ENCODE data around the gene RPS3A. TPM values are rescaled to one million over a fixed set of nuclear protein-coding genes. Genes with fewer than 3 reads are reported as not detected.
A peak's percentile ranks its signal among the peaks of the same experiment; 100 is the strongest.

Gene RPS3A
- total RNA-seq, 1 experiment from 2014 or later = 2,111 TPM

DNA sequence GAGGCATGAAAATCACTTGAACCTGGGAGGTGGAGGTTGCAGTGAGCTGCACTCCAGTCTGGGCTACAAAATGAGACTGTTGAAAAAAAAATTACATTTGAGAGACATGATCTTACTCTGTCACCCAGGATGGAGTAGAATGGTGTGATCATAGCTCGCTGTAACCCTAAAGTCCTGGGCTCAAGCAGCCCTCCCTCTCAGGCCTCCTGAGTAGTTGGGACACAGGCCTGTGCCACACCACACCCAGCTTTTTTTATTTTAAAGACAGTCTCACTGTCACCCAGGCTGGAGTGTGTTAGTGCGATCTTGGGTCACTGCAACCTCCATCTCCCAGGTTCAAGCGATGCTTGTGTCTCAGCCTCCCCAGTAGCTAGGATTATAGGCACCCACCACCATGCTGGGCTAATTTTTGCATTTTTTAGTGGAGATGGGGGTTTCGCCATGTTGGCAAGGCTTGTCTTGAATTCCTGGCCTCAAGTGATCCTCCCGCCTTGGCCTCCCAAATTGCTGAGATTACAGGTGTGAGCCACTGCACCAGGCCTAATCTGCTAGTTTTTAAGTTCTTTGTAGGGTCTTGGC lies 6.1 kb downstream of the RPS3A start:
- Mint-ChIP-seq H3K9me3 (no peaks in the 10 kb centered on the region), H3K4me3 (no peak overlapping the region), H3K27ac (peak overlapping the region; percentile 32; the same call in 1 of the 2 replicates), H3K36me3 (peaks cover 73% of the 10 kb centered on the region), H3K4me1 (peaks cover 19% of the 10 kb centered on the region), H3K27me3 (ENCODE audit: low read depth) (no peaks in the 10 kb centered on the region)
- POLR2A ChIA-PET = no interaction called here
- ATAC-seq = peak; percentile 17
- no peak for DNase-seq (ENCODE audit: low spot score)
- CTCF ChIA-PET = no interaction called here
- TF ChIP-seq, protein P1, sequence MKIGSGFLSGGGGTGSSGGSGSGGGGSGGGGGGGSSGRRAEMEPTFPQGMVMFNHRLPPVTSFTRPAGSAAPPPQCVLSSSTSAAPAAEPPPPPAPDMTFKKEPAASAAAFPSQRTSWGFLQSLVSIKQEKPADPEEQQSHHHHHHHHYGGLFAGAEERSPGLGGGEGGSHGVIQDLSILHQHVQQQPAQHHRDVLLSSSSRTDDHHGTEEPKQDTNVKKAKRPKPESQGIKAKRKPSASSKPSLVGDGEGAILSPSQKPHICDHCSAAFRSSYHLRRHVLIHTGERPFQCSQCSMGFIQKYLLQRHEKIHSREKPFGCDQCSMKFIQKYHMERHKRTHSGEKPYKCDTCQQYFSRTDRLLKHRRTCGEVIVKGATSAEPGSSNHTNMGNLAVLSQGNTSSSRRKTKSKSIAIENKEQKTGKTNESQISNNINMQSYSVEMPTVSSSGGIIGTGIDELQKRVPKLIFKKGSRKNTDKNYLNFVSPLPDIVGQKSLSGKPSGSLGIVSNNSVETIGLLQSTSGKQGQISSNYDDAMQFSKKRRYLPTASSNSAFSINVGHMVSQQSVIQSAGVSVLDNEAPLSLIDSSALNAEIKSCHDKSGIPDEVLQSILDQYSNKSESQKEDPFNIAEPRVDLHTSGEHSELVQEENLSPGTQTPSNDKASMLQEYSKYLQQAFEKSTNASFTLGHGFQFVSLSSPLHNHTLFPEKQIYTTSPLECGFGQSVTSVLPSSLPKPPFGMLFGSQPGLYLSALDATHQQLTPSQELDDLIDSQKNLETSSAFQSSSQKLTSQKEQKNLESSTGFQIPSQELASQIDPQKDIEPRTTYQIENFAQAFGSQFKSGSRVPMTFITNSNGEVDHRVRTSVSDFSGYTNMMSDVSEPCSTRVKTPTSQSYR (CRISPR knock-in tag; IDR thresholded peaks at IDR 0.05) = no peak
- TF ChIP-seq, protein P2, sequence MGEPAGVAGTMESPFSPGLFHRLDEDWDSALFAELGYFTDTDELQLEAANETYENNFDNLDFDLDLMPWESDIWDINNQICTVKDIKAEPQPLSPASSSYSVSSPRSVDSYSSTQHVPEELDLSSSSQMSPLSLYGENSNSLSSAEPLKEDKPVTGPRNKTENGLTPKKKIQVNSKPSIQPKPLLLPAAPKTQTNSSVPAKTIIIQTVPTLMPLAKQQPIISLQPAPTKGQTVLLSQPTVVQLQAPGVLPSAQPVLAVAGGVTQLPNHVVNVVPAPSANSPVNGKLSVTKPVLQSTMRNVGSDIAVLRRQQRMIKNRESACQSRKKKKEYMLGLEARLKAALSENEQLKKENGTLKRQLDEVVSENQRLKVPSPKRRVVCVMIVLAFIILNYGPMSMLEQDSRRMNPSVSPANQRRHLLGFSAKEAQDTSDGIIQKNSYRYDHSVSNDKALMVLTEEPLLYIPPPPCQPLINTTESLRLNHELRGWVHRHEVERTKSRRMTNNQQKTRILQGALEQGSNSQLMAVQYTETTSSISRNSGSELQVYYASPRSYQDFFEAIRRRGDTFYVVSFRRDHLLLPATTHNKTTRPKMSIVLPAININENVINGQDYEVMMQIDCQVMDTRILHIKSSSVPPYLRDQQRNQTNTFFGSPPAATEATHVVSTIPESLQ (CRISPR knock-in tag; IDR thresholded peaks at IDR 0.05) = no peak
- TF ChIP-seq, protein P3, sequence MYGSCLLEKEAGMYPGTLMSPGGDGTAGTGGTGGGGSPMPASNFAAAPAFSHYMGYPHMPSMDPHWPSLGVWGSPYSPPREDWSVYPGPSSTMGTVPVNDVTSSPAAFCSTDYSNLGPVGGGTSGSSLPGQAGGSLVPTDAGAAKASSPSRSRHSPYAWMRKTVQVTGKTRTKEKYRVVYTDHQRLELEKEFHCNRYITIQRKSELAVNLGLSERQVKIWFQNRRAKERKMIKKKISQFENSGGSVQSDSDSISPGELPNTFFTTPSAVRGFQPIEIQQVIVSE (CRISPR knock-in tag; IDR thresholded peaks at IDR 0.05; ENCODE audit: borderline replicate concordance) = no peak
- no peak for TF ChIP-seq GRHL2 (CRISPR knock-in tag; IDR thresholded peaks at IDR 0.05; ENCODE audit: insufficient replicate concordance, severe bottlenecking)
- no peak for TF ChIP-seq MYBL2 (CRISPR knock-in tag; IDR thresholded peaks at IDR 0.05)
- TF ChIP-seq, protein P4, sequence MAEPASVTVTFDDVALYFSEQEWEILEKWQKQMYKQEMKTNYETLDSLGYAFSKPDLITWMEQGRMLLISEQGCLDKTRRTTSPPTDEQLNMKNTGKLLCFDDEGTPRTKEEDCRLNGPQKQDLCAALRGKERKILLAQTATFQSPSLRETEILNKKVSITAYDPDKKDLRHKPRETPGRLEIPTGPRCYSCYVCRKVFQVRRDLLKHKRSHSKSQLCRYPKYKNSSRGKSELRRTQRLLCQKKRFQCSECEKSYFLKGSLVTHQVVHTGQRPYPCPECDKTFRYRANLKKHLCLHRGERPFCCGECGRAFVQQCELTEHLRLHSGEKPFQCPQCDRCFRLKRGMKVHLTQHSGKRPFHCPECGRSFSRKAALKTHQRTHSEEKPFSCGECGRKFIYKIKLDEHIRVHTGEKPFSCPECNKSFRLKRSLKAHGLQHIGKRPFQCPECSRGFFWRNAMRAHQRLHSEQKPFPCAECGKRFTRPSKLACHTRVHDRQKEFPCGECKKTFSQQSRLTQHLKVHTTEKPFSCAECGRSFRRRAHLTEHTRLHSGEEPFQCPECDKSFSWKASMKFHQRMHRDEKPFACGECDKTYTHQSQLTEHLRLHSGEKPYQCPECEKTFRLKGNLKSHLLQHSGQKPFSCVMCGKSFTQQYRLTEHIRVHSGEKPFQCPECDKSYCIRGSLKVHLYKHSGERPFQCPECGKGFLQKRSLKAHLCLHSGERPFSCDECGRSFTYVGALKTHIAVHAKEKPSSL (CRISPR knock-in tag; conservative IDR thresholded peaks at IDR 0.05) = no peak
- TF ChIP-seq, protein P5, sequence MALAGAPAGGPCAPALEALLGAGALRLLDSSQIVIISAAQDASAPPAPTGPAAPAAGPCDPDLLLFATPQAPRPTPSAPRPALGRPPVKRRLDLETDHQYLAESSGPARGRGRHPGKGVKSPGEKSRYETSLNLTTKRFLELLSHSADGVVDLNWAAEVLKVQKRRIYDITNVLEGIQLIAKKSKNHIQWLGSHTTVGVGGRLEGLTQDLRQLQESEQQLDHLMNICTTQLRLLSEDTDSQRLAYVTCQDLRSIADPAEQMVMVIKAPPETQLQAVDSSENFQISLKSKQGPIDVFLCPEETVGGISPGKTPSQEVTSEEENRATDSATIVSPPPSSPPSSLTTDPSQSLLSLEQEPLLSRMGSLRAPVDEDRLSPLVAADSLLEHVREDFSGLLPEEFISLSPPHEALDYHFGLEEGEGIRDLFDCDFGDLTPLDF (CRISPR knock-in tag; IDR thresholded peaks at IDR 0.05) = no peak
- no peak for TF ChIP-seq ZNF138 (CRISPR knock-in tag; conservative IDR thresholded peaks at IDR 0.05)
- TF ChIP-seq, protein P6, sequence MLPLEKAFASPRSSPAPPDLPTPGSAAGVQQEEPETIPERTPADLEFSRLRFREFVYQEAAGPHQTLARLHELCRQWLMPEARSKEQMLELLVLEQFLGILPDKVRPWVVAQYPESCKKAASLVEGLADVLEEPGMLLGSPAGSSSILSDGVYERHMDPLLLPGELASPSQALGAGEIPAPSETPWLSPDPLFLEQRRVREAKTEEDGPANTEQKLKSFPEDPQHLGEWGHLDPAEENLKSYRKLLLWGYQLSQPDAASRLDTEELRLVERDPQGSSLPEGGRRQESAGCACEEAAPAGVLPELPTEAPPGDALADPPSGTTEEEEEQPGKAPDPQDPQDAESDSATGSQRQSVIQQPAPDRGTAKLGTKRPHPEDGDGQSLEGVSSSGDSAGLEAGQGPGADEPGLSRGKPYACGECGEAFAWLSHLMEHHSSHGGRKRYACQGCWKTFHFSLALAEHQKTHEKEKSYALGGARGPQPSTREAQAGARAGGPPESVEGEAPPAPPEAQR (CRISPR knock-in tag; IDR thresholded peaks at IDR 0.05) = no peak
- peak; percentile 84 for TF ChIP-seq ZNF671 (CRISPR knock-in tag; IDR thresholded peaks at IDR 0.05)
- peak; percentile 20 for TF ChIP-seq PRRX2 (CRISPR knock-in tag; IDR thresholded peaks at IDR 0.05)
- TF ChIP-seq CREM (CRISPR knock-in tag; IDR thresholded peaks at IDR 0.05) = no peak
- TF ChIP-seq, protein P7, sequence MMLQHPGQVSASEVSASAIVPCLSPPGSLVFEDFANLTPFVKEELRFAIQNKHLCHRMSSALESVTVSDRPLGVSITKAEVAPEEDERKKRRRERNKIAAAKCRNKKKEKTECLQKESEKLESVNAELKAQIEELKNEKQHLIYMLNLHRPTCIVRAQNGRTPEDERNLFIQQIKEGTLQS (CRISPR knock-in tag; conservative IDR thresholded peaks at IDR 0.05) = no peak
- no peak for TF ChIP-seq NFYB (CRISPR knock-in tag; conservative IDR thresholded peaks at IDR 0.05; ENCODE audit: low read depth)
- 0 out of 2 replicates have a peak, but pooled peaks have one; percentile 32 for TF ChIP-seq SP1 (CRISPR knock-in tag; conservative IDR thresholded peaks at IDR 0.05)
- no peak for TF ChIP-seq RELA (CRISPR knock-in tag; IDR thresholded peaks at IDR 0.05; ENCODE audit: borderline replicate concordance)
- TF ChIP-seq ZNF263 (CRISPR knock-in tag; IDR thresholded peaks at IDR 0.05; ENCODE audit: low read depth) = no peak
- TF ChIP-seq CREB1 (CRISPR knock-in tag; IDR thresholded peaks at IDR 0.05) = no peak
- TF ChIP-seq SMAD4 (CRISPR knock-in tag; IDR thresholded peaks at IDR 0.05) = no peak
- TF ChIP-seq SMAD3 (CRISPR knock-in tag; IDR thresholded peaks at IDR 0.05; ENCODE audit: borderline replicate concordance) = no peak
- peak; percentile 90; the same call in 1 of the 2 replicates for TF ChIP-seq EMX1 (CRISPR knock-in tag; IDR thresholded peaks at IDR 0.05)
- TF ChIP-seq, protein P8, sequence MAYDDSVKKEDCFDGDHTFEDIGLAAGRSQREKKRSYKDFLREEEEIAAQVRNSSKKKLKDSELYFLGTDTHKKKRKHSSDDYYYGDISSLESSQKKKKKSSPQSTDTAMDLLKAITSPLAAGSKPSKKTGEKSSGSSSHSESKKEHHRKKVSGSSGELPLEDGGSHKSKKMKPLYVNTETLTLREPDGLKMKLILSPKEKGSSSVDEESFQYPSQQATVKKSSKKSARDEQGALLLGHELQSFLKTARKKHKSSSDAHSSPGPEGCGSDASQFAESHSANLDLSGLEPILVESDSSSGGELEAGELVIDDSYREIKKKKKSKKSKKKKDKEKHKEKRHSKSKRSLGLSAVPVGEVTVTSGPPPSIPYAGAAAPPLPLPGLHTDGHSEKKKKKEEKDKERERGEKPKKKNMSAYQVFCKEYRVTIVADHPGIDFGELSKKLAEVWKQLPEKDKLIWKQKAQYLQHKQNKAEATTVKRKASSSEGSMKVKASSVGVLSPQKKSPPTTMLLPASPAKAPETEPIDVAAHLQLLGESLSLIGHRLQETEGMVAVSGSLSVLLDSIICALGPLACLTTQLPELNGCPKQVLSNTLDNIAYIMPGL (CRISPR knock-in tag; IDR thresholded peaks at IDR 0.05) = no peak
- no peak for TF ChIP-seq ZNF232 (CRISPR knock-in tag; IDR thresholded peaks at IDR 0.05)
- TF ChIP-seq NFE2L1 (CRISPR knock-in tag; IDR thresholded peaks at IDR 0.05) = no peak
- no peak for TF ChIP-seq JUN (CRISPR knock-in tag; IDR thresholded peaks at IDR 0.05)
- no peak for TF ChIP-seq ETV6 (CRISPR knock-in tag; IDR thresholded peaks at IDR 0.05)

Data from WTC11 (cell line).